GM13976 (cell line): ENCODE data around the gene SPATA12.

Source experiments
- DNase-seq: peaks from one replicate; pipeline ENCODE4 v3.0.0; 2012; ENCODE audit warnings: low spot score
- CTCF ChIP-seq: IDR thresholded peaks from 2 replicates; pipeline ENCODE4 v1.5.1; 2012; ENCODE audit warnings: borderline replicate concordance, mild to moderate bottlenecking; ENCODE audit not compliant: insufficient read depth; ENCODE audit errors: extremely low read depth, missing control alignments, control extremely low read depth
- in situ Hi-C: fragments of 300-500 bp; cut with MboI; formaldehyde crosslinking; loops from one replicate; pipeline ENCODE4 v1.12.0; 2022; ENCODE audit warnings: low sequenced_read_pairs, mixed read lengths, inconsistent platforms; ENCODE audit not compliant: unreplicated experiment

Gene SPATA12

GRCh38 chr3:57019057-57019456, 41.4 kb upstream of the SPATA12 start:
- peak; percentile 60 for DNase-seq
- no peak for TF ChIP-seq CTCF
- in situ Hi-C loops, result no loop called here

- in situ Hi-C loops, result no loop called here
- no peak for DNase-seq
- TF ChIP-seq CTCF, result no peak
Observed at GRCh38 chr3:57025237-57025636, 35.2 kb upstream of the SPATA12 start.

GRCh38 chr3:57026944-57027343, 33.5 kb upstream of the SPATA12 start:
- no peak for DNase-seq
- TF ChIP-seq CTCF, result no peak
- in situ Hi-C loops, result no loop called here

- TF ChIP-seq CTCF, result no peak
- DNase-seq, result no peak
- in situ Hi-C loops, result no loop called here
Observed at GRCh38 chr3:57029383-57029782, 31.1 kb upstream of the SPATA12 start.

GRCh38 chr3:57029924-57030323, 30.5 kb upstream of the SPATA12 start:
- no peak for TF ChIP-seq CTCF
- DNase-seq, result no peak
- in situ Hi-C loops, result no loop called here

- TF ChIP-seq CTCF, result no peak
- in situ Hi-C loops, result no loop called here
- DNase-seq, result no peak
Observed at GRCh38 chr3:57030721-57031120, 29.7 kb upstream of the SPATA12 start.
